GM18520 (cell line): ENCODE results near the gene EFEMP2.
A peak's percentile ranks its signal among the peaks of the same experiment; 100 is the strongest.
"Not testable (repeated sequence)": the region's sequence is repeated elsewhere in the genome, so short reads cannot be mapped to it uniquely, and the experiment has no call there.

Experiments
- ATAC-seq: cut with Tn5 transposase; IDR thresholded peaks from one replicate; pipeline ENCODE4 v1.9.1; 2021; ENCODE audit not compliant: unreplicated experiment

EFEMP2 gene

GRCh38 chr11:65900899-65901180 is 28.2 kb upstream of the EFEMP2 start:
- ATAC-seq = no peak

DNA sequence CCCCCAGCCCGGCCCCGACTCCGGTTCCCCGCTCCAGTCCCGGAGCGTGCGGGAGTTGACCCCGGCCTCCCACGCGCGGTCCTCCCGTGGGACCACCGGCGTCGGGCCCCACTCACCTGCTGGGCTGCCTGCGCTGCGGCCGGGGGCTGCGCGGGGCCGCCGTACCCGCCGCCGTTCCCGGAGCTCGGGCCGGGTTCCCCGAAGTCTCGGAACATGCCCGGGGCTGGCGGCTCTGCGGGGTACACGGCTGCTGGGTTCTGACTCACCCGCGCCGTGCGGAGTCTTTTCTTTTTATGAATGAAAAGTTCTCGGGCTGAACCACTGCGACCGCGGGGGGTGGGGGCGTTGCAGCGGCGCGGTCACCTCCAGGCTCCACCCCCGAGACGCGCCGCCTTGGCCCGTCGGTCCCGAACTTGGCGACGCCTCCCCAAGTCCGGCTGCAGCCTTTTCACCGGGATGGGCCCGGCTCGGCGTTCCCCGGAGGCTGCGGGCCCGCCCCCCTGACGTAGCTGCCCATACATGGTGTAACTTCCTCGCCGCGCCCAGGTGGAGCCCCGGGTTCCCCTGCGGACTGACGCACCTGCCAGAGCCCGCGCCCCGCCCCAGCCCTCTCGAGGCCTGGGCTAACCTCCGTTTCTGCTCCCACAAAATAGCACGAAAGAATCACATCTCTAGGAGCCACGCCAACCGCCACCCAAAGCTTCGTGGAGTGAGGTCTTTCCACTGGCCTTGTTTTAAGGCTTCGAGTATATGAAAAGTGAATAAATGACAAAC is 27.7 kb upstream of the EFEMP2 start, which contains the start of gene FOSL1:
Gene FOSL1 (minus strand): TSS at position 264 of the 774 bp plus-strand sequence. CDS start 49 bp downstream, at position 215.
- ATAC-seq = peak; percentile 71

- no peak for ATAC-seq
Observed at GRCh38 chr11:65899356-65900124, 26.9 kb upstream of the EFEMP2 start.

GRCh38 chr11:65898656-65899355 is 26.2 kb upstream of the EFEMP2 start:
- no peak for ATAC-seq

- ATAC-seq = no peak
Observed at GRCh38 chr11:65897020-65897471, 24.4 kb upstream of the EFEMP2 start.

GRCh38 chr11:65896034-65896999 is 23.7 kb upstream of the EFEMP2 start:
- ATAC-seq = no peak

- ATAC-seq = no peak
Observed at GRCh38 chr11:65895482-65895981, 22.9 kb upstream of the EFEMP2 start.

GRCh38 chr11:65894034-65894591 is 21.5 kb upstream of the EFEMP2 start:
- no peak for ATAC-seq

GRCh38 chr11:65892661-65893317 is 20.2 kb upstream of the EFEMP2 start:
- no peak for ATAC-seq

DNA sequence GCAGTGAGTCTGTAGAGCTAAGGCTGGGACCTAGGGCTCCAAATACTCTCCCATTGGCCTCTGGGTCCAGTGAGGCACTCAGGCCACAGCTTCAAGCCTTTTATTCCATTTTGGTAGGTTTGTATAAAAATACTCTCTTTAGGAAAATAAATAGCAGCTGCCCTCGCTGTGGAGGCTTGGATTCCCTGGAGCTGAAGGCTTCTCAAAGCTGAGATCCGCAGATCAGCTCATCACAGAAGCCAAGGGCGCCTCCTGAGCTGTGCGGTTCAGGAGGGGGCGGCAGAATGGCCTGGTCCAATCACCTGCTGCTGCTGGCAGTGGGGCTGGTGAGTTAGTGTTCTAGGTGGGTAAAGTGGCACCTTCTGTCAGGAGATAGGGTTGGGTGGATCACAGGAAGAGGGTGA is 19.5 kb upstream of the EFEMP2 start:
- not testable (repeated sequence) for ATAC-seq

GRCh38 chr11:65891219-65892136 is 18.9 kb upstream of the EFEMP2 start:
- no peak for ATAC-seq

GRCh38 chr11:65890324-65891218 is 18.0 kb upstream of the EFEMP2 start, which contains the start of gene CCDC85B:
TSS of gene CCDC85B (plus strand) at chr11:65890673. CDS start at chr11:65890784, 111 bp downstream.
- peak; percentile 49 for ATAC-seq

- peak; percentile 25 for ATAC-seq
Observed at GRCh38 chr11:65888163-65888814, 15.7 kb upstream of the EFEMP2 start, which contains the start of gene FIBP. TSS of gene FIBP (minus strand) at chr11:65888471. CDS start at chr11:65888418, 53 bp downstream.

GRCh38 chr11:65887723-65888162 is 15.1 kb upstream of the EFEMP2 start:
- ATAC-seq = no peak

DNA sequence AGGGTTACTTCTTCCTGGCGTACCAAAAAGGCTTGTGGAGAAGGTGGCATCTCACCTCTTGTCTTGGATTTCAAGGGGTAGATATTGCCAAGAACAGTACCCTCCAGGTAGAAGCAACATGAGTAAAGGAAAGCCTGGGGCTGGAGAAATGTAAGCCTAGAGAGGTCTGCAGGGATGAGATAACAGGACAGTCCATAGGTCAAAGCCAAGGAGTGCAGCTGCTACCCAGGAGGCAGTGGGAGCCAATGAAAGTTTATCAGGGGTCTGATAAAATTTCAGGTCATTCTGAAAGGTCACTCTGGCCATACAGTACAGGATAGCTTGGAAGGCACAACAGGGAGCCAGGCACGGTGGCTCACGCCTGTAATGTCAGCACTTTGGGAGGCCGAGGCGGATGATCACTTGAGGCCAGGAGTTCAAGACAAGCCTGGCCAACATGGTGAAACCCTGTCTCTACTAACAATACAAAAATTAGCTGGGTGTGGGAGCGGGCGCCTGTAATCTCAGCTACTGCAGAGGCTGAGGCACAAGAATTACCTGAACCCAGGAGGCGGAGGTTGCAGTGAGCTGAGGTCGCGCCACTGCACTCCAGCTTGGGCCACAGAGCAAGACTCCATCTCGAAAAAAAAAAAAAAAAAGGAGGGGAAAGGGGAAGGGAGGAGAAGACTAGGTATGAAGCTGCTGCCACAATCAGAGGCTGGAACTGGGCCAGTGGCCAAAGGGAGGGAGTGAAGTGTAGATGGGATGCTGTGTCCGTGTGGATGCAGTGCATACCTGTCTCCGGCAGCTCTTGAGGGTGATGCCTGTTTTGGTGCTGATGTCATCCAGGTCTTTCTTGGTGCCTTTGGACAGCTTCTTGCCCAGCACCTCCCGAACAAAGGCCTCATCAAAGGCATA is 14.5 kb upstream of the EFEMP2 start:
- ATAC-seq = no peak
